GM13976 (cell line): ENCODE data around the gene ALG12.

Experiments used
- DNase-seq: peaks from one replicate; pipeline ENCODE4 v3.0.0; 2012; ENCODE audit warnings: low spot score
- CTCF ChIP-seq: IDR thresholded peaks from 2 replicates; pipeline ENCODE4 v1.5.1; 2012; ENCODE audit warnings: borderline replicate concordance, mild to moderate bottlenecking; ENCODE audit not compliant: insufficient read depth; ENCODE audit errors: extremely low read depth, missing control alignments, control extremely low read depth
- in situ Hi-C: fragments of 300-500 bp; cut with MboI; formaldehyde crosslinking; loops from one replicate; pipeline ENCODE4 v1.12.0; 2022; ENCODE audit warnings: low sequenced_read_pairs, mixed read lengths, inconsistent platforms; ENCODE audit not compliant: unreplicated experiment

ALG12 gene

GRCh38 chr22:49923445-49923844 is 5.2 kb upstream of the ALG12 start:
- TF ChIP-seq CTCF = peak; percentile 60
- in situ Hi-C loops = no loop called here
- DNase-seq = peak; percentile 83

- in situ Hi-C loops = no loop called here
- no peak for TF ChIP-seq CTCF
- DNase-seq = no peak
These were observed 4.7 kb upstream of the ALG12 start for GRCh38 chr22:49922926-49923325.

GRCh38 chr22:49922484-49922883 is 4.2 kb upstream of the ALG12 start:
- no peak for TF ChIP-seq CTCF
- in situ Hi-C loops = no loop called here
- no peak for DNase-seq

- no peak for TF ChIP-seq CTCF
- DNase-seq = no peak
- in situ Hi-C loops = no loop called here
These were observed 3.5 kb upstream of the ALG12 start for GRCh38 chr22:49921508-49922278.

GRCh38 chr22:49920859-49921258 is 2.6 kb upstream of the ALG12 start:
- TF ChIP-seq CTCF = no peak
- DNase-seq = no peak
- in situ Hi-C loops = no loop called here

GRCh38 chr22:49918911-49919881 is 958 bp upstream of the ALG12 start:
- TF ChIP-seq CTCF = no peak
- DNase-seq = no peak
- in situ Hi-C loops = no loop called here
